HG03139 (cell line): ENCODE results near the gene CBARP.

Experiments
- ATAC-seq: cut with Tn5 transposase; IDR thresholded peaks from one replicate; pipeline ENCODE4 v1.9.1; 2021; ENCODE audit not compliant: unreplicated experiment

The CBARP gene, protein sequence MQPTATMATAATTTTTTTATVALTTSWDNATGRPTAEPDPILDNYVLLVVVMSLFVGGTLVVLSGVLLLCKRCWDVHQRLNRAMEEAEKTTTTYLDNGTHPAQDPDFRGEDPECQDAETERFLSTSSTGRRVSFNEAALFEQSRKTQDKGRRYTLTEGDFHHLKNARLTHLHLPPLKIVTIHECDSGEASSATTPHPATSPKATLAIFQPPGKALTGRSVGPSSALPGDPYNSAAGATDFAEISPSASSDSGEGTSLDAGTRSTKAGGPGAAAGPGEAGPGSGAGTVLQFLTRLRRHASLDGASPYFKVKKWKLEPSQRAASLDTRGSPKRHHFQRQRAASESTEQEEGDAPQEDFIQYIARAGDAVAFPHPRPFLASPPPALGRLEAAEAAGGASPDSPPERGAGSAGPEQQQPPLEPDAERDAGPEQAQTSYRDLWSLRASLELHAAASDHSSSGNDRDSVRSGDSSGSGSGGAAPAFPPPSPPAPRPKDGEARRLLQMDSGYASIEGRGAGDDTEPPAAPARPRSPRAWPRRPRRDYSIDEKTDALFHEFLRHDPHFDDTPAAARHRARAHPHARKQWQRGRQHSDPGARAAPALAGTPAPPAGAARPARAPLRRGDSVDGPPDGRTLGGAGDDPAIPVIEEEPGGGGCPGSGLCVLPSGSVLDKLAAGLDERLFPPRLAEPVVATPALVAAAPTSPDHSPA

DNA sequence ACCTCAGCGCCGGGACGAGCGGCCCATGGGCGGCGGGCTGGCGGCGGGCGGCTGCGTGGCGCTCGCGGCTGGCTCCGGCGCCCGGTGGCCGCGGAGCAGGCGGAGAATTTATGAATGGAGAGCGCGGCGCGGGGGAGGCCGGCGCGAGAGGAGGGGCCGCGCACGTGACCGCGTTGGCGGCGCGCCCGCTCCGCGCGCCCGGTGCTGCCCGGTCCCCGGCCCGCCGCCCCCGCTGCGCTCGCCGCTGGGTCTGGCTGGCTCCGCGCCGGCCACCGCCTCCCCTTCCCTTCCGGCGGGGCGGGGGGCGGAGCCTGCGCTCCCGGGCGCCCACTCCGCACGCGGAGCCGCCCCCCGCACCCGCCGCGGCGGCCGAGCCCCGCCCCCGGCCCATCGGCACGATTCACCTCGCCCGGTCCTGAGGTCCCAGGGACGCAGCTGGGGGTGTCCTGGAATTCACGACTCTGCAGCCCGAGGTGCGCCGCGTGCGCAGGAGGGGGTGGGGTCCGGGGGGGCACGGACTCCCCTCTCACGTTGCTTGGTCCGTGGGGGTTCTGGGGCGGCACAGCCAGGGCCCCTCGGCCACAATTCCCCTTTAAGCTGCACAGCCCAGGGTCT, at the start of gene CBARP:
Gene CBARP (minus strand): TSS at position 252 of the 615 bp plus-strand sequence. CDS start 1,905 bp downstream, outside the sequence.
- no peak for ATAC-seq

GRCh38 chr19:1286487-1287353, 48.9 kb upstream of the CBARP start:
- ATAC-seq, result no peak

DNA sequence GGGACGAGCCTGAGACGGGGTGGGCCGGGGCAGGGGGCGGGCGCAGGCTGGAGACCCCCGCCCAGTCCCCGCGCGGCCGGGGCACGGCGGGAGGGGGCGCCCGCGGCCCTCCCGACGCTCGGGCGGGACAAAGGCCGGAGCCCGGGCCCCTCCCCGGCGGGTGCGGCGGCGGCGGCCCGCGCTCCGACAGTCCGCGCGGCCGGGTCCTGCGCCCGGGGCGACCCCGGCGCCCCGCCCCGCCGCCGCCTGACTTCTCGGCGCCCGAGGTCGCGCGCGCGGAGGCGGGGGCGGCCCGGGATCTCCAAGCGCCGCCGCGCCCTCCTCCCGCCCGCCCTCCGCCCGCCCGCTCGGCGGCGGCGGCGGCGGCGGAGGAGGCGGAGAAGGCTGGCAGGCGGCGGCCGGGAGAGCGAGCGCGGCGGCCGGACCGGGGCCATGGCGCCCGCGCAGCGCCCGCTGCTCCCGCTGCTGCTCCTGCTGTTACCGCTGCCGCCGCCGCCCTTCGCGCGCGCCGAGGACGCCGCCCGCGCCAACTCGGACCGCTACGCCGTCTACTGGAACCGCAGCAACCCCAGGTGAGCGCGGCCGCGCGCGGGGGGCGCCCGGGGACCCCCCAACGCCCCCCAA, 48.0 kb upstream of the CBARP start, which contains the start of gene EFNA2:
Gene EFNA2 (plus strand): TSS at position 137 of the 624 bp plus-strand sequence. CDS start 296 bp downstream, at position 433.
- no peak for ATAC-seq

GRCh38 chr19:1284979-1285736, 47.4 kb upstream of the CBARP start:
- no peak for ATAC-seq

GRCh38 chr19:1284293-1284978, 46.6 kb upstream of the CBARP start:
- no peak for ATAC-seq

DNA sequence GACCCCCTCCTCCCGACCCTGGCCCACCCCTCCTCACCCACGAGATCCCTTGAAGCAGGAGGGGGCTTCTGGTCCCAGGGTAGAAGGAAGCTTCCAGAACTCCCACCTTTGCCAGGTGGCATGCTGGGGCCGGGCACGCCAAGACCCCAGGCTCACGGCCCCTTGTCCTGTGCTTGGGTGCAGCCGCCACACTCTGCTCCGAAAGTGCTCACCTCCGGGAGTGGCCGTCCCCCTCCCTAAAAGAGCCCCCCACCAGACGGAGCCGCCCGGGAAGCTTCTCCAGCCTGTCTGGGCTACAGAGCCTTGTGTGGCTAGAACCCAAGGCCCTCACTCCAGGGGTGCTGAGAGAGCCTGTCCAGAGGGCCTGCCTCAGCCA, 46.1 kb upstream of the CBARP start:
- no peak for ATAC-seq

GRCh38 chr19:1283207-1283916, 45.6 kb upstream of the CBARP start:
- ATAC-seq, result no peak

- ATAC-seq, result no peak
Measured at GRCh38 chr19:1282588-1283206, 44.9 kb upstream of the CBARP start.

GRCh38 chr19:1281569-1282287, 43.9 kb upstream of the CBARP start:
- ATAC-seq, result no peak

DNA sequence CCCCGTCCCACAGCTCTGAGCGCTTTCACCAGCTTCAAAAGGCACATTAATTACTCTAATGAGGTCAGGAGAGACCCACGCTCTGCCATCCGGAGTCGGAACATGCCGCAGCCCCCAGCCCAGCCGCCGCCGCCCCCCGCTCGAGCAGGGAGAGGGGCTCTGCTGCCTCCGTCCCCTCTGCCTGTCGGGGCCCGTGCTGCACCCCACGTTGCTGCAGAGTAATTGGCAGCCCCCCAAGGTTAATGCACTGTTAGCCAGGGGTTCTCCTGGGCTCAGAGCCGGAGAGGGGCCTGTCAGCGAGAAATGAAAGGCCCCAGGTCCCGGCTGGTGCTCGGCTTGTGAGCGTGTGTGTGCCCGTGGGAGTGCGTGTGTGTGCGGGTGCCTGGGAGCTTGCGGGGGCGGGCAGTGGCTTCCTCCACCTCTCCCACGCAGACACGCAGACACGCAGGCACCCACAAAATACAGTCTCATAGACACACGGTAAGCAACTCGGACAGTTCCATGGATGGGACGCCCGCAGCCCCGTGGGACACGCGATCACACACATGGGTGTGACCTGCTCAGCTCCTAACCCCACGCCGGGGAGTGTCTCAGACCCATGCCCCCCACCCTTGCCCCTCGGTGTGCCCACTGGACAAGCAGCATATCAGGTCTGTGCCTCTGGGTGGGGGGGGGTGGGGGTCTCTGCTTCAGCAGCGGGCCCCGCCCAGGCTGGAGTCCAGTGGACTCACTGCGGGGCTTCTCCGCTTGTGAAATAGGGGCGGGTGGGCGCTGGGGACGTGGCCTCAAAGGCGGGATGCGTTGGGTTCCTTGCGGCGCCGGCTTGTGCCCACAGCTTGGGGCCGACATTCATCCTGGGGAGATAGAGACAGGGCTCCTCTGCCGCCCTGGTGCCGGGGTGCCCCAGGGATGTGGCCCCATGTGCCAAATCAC, 43.1 kb upstream of the CBARP start:
- no peak for ATAC-seq

- no peak for ATAC-seq
Measured at GRCh38 chr19:1279782-1280341, 42.1 kb upstream of the CBARP start.

GRCh38 chr19:1278713-1279660, 41.2 kb upstream of the CBARP start:
- ATAC-seq, result no peak

DNA sequence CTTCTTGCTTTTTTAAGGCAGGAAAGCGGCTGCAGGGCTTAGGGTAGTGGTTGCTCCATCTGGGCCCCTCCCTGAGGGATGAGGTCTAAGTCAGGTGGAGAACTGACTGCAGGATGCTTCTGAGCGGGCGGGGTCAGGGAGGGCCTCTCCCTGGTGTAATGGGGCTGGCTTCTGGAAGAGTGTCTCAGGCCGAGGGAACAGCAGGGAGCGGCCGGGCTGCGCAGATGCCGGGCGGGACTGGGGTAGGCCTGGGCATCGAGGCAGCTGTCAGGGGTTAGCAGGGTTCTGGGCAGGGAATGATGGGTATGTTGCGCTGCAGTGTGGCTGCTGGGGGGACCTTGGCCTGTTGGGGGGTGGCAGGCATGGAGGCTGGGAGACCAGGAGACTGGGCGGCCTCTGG, 40.3 kb upstream of the CBARP start:
- no peak for ATAC-seq

- ATAC-seq, result no peak
Measured at GRCh38 chr19:1277061-1277460, 39.3 kb upstream of the CBARP start.

DNA sequence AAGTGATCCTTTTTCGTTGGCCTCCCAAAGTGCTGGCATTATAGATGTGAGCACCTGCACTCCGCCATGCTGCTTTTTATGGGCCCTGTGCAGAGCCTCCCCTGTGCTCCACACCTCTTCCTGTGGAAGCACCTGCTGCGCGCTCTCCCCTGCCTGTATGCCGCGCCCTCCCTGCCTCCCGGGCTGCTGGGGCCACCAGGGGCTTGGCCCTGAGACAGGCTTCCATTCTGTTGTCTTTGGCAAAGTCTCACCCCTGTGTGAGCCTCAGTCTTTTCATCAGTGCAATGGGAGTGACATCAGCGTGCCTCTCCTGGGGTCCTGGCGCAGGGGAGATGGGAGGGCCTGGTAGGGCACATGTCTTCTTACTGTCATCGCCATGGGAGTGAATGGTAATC, 38.8 kb upstream of the CBARP start:
- no peak for ATAC-seq
